Measurements from ENCODE around the gene DNAAF2.
"Not testable (repeated sequence)": the region's sequence is repeated elsewhere in the genome, so short reads cannot be mapped to it uniquely, and the experiment has no call there.

Gene DNAAF2, protein sequence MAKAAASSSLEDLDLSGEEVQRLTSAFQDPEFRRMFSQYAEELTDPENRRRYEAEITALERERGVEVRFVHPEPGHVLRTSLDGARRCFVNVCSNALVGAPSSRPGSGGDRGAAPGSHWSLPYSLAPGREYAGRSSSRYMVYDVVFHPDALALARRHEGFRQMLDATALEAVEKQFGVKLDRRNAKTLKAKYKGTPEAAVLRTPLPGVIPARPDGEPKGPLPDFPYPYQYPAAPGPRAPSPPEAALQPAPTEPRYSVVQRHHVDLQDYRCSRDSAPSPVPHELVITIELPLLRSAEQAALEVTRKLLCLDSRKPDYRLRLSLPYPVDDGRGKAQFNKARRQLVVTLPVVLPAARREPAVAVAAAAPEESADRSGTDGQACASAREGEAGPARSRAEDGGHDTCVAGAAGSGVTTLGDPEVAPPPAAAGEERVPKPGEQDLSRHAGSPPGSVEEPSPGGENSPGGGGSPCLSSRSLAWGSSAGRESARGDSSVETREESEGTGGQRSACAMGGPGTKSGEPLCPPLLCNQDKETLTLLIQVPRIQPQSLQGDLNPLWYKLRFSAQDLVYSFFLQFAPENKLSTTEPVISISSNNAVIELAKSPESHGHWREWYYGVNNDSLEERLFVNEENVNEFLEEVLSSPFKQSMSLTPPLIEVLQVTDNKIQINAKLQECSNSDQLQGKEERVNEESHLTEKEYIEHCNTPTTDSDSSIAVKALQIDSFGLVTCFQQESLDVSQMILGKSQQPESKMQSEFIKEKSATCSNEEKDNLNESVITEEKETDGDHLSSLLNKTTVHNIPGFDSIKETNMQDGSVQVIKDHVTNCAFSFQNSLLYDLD

DNA sequence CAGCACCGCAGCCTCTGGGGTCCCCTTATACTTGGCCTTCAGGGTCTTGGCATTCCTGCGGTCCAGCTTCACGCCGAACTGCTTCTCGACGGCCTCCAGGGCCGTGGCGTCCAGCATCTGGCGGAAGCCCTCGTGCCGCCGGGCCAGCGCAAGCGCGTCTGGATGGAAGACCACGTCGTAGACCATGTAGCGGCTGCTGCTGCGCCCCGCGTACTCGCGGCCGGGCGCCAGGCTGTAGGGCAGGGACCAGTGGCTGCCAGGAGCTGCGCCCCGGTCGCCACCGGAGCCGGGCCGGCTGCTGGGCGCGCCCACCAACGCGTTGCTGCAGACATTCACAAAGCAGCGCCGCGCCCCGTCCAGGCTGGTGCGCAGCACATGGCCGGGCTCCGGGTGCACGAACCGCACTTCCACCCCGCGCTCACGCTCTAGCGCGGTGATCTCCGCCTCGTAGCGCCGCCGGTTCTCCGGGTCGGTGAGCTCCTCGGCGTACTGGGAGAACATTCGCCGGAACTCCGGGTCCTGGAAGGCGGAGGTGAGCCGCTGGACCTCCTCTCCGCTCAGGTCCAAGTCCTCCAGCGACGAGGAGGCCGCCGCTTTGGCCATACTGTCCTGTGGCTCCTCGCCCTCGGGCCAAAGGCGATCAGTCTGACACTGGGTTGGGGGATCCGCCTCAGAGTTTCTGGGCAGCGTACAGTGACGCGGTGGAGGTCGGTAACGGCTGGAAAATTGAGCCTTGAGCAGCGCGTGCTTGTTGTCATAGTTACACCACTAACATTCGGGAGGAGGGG lies at the start of gene DNAAF2:
Gene DNAAF2, minus strand, starts transcription at position 698 of the 788 bp plus-strand sequence. Its CDS starts 95 bp downstream, at position 603.
- peak in 1 of 2 experiments; percentile 27 for DNase-seq (ENCODE audit: low read depth in 2 of 2)

DNA sequence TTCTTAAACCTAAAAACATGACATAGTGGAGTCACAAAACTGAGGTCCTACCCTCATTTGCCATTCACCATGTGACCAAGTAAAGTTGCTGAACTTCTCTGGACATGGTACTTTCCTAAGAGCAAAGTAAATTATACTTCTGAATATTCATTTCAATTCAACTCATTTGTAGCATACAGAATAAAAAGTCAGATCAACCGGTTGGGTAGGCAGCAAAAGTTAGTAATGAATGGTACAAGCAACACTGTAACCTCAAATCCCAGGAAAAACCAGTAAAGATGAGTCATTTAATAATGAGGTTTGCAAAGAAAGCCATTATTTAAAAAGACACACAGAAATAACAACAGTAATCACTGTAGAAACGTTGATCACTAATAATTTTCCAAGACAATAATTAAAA lies 44.2 kb upstream of the DNAAF2 start:
- DNase-seq (ENCODE audit: low read depth in 2 of 2): no peak

DNA sequence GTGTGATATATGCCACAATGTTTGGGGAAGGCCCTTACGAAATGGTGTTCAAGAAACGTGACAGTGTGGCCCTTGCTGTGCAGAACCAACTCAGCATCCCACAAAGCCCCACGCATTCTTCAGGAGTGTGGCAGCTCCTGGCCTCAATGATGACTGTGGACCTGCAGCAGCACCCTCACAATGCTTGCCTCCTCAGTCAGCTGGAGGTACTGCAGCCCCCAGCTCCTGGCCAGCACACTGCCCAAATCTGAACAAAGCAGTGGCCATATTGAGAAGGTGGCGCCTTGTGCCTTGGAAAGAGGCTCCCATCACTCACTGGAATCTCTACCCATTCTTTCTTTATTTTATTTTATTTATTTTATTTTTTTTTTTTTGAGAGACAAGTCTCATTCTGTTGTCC lies 42.6 kb upstream of the DNAAF2 start:
- no peak for DNase-seq (ENCODE audit: low read depth in 2 of 2)

DNA sequence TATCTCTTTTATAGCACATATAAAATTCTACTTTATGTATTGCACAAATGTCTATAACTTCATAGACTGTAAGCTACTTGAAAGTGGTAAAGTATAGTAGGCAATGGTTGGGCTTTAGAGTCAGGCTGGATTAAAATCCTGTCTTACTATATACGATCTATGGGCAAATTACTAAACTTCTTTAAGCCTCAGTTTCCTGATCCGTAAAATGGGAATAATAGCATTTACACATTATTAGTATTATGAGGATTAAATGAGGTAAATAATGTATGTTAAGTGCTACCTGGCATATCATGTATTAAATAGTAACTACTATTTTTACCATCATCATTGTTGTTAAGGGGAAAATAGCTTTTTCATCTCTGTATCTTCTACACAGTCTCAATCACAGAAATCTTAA lies 38.5 kb upstream of the DNAAF2 start:
- DNase-seq (ENCODE audit: low read depth in 2 of 2): no peak

DNA sequence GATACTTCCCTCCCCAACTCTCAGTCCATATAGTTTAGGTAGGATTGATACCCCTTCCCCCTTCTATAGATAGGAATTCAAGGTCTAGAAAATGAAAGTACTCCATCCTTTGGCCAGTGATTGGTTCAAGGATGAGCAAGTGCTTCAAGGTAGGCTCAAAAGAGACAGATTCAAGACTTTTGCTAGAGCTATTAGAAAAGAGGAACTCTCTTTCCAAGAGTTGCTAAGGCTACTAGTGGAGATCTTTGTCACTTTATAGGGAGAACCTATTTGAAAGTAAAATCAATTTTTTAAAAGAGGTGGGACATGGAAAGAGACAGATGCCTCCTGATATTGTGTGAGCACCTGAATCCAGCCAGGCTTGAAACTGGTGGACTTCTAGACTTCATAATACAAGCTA lies 35.4 kb upstream of the DNAAF2 start:
- DNase-seq (ENCODE audit: low read depth in 2 of 2): no peak

DNA sequence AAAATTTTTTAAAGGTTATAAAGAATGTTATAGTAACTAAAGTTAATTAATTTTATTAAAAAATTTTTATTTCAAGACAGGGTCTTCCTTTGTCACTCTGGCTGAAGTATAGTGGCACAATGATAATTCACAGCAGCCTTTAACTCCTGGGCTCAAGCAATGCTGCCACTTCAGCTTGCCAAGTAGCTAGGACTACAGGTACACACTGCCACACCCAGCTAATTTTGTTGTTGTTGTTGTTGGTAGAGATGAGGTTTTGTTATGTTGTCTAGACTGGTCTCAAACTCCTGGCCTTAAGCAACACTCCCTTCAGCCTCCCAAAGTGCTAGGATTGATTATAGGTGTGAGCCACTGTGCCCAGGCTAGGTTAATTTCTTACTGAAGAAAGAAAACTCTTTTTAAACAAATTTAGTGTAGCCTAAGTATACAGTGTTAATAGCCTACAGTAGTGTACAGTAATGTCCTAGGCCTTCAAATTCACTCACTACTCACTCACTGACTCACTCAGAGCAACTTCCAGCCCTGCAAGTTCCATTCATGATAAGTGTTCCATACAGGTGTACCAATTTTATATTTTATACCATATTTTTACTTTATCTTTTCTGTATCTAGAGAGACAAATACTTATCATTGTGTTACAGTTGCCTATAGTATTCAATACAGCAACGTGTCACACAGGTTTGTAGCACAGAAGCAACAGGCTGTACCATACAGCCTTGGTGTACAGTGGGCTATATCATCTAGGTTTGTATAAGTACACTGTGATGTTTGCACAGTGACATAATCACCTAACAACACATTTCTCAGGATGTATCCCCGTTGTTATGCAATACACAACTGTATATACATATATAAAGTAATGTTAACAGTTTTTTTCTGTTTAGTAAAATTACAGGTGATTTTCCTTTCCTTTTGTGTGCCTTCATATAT lies 24.7 kb upstream of the DNAAF2 start:
- DNase-seq (ENCODE audit: low read depth in 2 of 2): no peak

DNA sequence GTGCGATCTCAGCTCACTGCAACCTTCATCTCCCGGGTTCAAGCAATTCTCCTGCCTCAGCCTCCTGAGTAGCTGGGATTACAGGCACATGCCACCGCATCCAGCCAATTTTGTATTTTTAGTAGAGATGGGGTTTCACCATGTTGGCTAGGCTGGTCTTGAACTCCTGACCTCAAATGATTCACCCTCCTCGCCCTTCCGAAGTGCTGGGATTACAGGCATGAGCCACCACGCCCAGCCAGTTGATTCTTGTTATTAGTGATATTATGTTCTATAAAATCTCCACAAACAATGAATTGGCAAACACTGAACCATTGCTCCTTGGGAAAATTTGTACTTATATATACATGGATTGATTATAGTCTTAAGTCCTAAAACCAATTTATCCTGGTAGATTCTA lies 22.5 kb upstream of the DNAAF2 start:
- DNase-seq (ENCODE audit: low read depth in 2 of 2): not testable (repeated sequence)

DNA sequence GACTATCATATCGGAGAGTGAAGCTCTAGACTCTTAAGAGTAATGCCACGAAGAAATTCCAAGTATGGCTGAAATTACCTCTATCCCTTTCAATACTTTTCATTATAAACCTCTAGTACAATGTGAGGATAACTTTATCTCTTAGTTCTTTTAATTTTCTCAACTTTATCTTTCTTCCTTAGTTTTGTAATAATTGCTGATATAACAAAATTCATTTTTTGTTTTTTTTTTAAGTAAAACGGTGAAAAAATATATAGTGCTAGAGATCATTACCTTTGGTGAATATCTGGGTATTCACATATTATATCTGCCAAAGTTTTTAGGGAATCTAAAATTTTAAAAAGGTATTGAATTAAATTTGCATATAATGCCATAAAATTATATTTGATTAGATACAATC lies 19.5 kb upstream of the DNAAF2 start:
- no peak for DNase-seq (ENCODE audit: low read depth in 2 of 2)

DNA sequence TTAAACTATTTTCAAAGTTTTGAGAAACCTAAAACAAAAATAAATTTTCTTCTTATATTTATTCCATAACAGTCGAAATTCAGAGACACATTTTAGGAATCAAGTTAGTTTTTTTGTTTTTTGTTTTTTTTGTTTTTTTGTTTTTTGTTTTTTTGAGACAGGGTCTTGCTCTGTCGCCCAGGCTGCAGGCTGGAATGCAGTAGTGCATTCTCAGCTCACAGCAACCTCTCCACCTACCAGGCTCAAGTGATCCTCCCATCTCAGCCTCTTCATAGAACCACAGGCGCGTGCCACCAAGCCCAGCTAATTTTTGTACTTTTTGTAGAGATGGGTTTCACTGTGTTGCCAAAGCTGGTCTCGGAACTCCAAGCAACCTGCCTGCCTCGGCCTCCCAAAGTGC lies 18.5 kb upstream of the DNAAF2 start:
- DNase-seq (ENCODE audit: low read depth in 2 of 2): no peak

DNA sequence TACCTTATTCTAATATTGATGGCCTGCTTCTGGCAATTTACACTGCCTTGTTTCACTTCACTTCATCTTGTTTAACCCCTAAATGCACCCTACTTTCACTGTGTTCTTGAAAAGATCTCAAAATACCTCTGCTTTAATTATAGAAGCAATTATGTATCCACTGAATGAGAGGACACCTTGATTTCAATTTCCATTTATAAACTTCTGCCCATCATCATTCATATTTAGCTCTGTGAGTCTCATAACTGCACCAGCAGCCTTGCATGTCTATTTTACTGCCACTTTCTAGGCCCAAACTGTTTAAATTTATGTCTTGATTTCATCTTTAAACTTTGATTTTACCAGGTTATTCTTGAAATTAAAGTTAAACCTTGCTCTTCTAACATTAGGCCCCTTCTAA lies 7.1 kb upstream of the DNAAF2 start:
- DNase-seq (ENCODE audit: low read depth in 2 of 2): no peak

DNA sequence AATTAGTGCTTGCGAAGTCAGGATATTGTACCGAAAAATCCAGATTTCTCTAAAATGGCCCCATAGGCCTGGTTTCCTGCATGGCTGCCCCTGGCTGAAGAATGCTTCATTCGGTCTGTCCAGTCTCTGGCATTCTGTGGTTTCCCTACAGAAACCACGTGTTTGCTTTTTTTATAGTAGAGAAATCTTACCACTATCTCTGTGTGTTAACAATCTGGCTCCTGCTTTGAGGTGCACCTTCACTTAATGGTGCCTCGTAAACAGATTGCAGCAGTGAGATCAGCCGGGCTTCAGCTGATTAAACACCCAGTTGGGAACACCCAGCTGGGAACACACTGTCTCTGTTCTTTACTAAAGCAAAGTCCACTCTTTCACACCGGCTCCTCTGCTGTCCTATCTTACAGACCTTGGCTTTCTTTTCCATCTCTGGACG lies 6.7 kb upstream of the DNAAF2 start:
- no peak for DNase-seq (ENCODE audit: low read depth in 2 of 2)

DNA sequence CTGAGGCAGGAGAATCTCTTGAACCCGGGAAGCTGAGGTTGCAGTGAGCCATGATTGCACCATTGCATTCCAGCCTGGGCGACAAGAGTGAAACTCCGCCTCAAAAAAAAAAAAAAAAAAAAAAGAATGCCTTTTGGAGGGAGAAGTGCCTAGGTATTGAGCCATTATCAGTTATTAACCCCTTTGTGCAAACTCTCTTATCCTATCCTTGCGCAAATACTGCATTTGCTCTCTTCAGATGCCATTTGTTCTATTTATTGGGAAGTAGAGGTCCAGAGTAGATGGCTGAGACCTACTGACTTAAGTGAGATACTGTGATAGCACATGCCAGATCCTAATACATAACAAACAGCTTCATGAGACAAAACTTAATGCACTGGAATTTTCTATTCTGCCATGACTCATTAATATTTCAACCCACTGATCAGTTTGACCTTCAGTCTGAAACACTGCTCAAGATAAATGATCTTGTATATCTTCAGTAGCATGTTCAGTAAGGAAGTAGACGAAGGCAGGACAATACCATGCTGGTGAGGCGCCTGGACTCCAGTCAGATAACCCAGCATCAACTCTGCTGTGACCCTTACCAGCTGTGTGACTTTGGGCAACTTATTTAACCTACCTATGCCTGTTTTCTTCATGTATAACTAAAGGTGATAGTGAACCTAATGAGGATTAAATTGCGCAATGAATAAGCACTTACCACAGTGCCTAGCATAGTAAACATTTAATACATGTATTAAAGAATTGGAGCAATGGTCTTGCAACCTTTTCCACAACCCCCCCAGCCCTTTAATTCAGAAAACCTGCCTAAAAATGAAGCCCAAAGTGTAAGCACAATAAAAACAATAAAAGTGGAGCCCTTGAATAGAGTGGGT lies 5.7 kb upstream of the DNAAF2 start:
- no peak for DNase-seq (ENCODE audit: low read depth in 2 of 2)

DNA sequence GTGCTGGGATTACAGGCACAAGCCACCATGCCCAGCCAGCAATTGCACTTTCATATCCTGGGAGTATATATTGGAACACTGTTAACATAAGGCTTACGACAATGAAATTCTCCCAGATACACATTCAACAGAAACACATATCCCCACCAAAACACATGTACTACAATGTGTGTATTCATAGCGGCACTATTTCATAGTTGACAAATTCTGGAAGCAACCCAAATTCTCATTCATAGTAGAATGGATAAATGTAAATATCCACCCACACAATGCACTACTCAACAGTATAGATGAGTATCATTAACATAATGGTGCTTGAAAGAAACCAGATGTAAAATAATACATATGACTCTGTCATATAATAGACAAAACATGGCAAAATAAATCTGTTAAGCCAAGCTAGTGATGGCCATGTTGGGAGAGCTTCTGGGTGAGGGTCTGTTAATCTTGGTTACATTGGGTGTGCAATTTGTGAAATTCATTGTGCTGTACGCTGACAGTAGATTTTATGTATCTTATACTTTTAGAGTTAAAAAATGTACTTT lies 2.6 kb upstream of the DNAAF2 start:
- DNase-seq (ENCODE audit: low read depth in 2 of 2): peak in 1 of 2 experiments; percentile 14

DNA sequence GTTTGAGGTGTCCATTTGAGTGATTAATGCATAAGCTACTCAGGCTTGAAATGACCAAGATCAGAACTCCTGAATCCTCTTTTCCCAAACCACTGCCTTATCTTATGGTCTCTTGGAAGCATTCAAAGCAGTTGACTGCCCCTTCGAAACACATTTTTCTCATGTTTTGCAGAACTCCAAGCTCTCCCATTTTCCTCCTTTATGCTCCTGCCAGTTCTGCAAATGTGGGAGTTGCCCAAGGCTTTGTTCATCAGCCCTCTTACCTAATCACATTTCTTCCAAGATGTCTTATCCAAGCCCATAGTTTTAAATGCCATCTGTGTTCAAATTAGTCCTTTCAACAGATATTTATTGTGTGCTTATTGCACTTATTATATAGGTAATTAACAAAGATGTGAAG lies 1.8 kb upstream of the DNAAF2 start:
- no peak for DNase-seq (ENCODE audit: low read depth in 2 of 2)

DNA sequence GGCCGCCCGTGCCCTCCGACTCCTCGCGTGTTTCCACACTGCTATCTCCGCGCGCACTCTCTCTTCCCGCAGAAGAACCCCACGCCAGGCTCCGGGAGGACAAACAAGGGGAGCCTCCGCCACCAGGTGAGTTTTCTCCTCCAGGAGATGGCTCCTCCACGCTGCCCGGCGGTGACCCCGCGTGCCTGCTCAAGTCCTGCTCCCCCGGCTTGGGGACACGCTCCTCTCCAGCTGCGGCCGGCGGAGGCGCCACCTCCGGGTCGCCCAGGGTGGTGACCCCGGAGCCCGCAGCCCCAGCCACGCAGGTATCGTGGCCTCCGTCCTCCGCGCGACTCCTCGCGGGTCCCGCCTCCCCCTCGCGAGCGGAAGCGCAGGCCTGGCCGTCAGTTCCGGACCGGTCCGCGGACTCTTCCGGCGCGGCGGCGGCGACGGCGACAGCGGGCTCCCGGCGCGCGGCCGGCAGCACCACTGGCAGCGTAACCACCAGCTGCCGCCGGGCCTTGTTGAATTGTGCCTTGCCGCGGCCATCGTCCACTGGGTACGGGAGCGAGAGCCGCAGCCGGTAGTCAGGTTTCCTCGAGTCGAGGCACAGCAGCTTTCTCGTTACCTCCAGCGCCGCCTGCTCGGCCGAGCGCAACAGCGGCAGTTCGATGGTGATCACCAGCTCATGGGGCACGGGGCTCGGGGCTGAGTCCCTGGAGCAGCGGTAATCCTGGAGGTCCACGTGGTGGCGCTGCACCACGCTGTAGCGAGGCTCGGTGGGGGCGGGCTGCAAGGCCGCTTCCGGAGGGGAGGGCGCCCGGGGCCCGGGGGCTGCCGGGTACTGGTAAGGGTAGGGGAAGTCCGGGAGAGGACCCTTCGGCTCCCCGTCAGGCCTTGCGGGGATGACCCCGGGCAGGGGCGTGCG lies 1.2 kb downstream of the DNAAF2 start:
- peak; percentile 86 to 87 for DNase-seq (ENCODE audit: low read depth in 2 of 2)

DNA sequence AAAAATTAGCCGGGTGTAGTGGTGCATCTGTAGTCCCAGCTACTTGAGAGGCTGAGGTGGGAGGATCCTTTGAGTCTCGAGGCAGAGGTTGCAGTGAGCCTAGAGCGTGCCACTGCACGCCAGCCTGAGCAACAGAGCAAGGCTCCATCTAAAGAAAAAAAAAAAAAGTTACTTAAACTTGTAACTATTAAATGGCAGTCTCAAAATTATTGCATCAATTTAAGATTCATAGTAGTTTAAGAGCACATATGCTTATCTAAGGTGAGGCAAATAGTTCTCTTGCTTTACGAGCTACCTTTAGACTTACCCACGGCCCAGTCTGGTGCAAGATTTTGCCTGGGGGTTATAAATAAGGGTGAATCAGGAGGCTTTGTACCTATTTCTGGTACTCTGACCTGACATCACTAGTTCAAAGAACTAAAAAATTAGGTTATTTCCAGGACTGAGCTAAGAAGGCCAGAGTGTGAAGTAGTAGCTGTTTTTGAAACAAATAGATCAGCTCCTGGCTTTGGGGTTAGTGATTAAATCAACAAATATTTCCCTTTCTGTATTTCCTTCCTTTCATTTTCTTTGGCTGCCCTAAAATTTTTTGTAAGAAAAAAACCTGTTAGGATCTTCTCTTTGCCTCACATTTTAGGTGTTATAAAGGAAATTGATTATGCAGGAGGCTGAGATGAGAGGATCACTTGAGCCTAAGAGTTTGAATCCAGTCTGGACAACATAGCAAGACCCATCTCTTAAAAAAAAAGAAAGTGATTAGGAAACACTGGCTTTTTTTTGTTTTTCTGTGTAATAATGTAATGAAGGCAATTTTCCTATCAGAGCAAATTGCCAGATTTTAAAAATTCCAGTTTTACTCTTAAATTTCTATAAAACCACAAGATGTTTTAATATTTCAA lies 10.9 kb downstream of the DNAAF2 start:
- DNase-seq (ENCODE audit: low read depth in 2 of 2): no peak

DNA sequence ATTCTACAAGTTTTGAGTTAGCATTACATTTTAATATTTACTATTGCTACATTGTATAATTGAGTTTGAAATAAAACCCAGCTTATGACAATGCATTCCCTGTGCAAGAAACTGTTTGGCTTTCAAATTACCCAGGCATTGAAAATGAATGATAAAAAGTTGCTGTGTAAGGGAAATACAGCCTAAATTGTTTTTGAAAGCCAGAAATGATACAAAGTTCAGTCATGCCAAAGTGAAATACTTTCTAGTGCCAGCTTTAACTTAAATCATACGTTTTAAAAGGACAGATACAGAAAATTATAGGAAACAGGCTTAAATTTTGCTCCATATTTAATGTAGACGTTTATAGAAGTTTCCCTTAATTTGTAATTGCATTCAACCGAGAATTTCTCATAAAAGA lies 11.7 kb downstream of the DNAAF2 start:
- no peak for DNase-seq (ENCODE audit: low read depth in 2 of 2)
